Mesendoderm (in vitro differentiated cells): Measurements from ENCODE around the gene GGCT.

Source experiments
- DNase-seq: peaks from one replicate; pipeline ENCODE4 v3.0.0; 2013
- H2AK5ac ChIP-seq: 2 replicates; pipeline ENCODE4 v1.6.1; 2013; ENCODE audit warnings: low read length, inconsistent platforms
- H2BK120ac ChIP-seq: 2 replicates; pipeline ENCODE4 v1.6.1; 2013; ENCODE audit warnings: low read depth, mild to moderate bottlenecking, low read length, moderate library complexity, mixed read lengths
- H2BK15ac ChIP-seq: replicated peaks from 2 replicates; pipeline ENCODE4 v1.6.1; 2013; ENCODE audit warnings: low read depth, mild to moderate bottlenecking, moderate library complexity
- H2BK5ac ChIP-seq: 2 replicates; pipeline ENCODE4 v1.6.1; 2013; ENCODE audit warnings: low read length, inconsistent platforms
- H3K18ac ChIP-seq: 2 replicates; pipeline ENCODE4 v1.6.1; 2013; ENCODE audit warnings: mild to moderate bottlenecking, low read length, mixed read lengths
- H3K23ac ChIP-seq: one replicate; pipeline ENCODE4 v1.6.1; 2013; ENCODE audit warnings: low read length
- H3K27ac ChIP-seq: 2 replicates; pipeline ENCODE4 v1.5.1; 2013; ENCODE audit warnings: low read depth, mild to moderate bottlenecking, inconsistent platforms, low read length, moderate library complexity
- H3K27me3 ChIP-seq: 2 replicates; pipeline ENCODE4 v1.6.1; 2013; ENCODE audit warnings: low read length, control low read depth, mild to moderate bottlenecking, inconsistent platforms; ENCODE audit not compliant: insufficient read depth, poor library complexity
- H3K36me3 ChIP-seq: 2 replicates; pipeline ENCODE4 v1.6.1; 2013; ENCODE audit warnings: low read length, inconsistent platforms; ENCODE audit not compliant: control insufficient read depth, insufficient read depth
- H3K4ac ChIP-seq: one replicate; pipeline ENCODE4 v1.6.1; 2013; ENCODE audit warnings: low read depth, mild to moderate bottlenecking, low read length, moderate library complexity
- H3K4me1 ChIP-seq: 2 replicates; pipeline ENCODE4 v1.6.1; 2013; ENCODE audit warnings: low read depth, low read length, inconsistent platforms; ENCODE audit not compliant: control insufficient read depth
- H3K4me2 ChIP-seq: 2 replicates; pipeline ENCODE4 v1.6.1; 2013; ENCODE audit warnings: low read length
- H3K4me3 ChIP-seq: 2 replicates; pipeline ENCODE4 v1.5.1; 2013; ENCODE audit warnings: mild to moderate bottlenecking, low read length
- H3K56ac ChIP-seq: one replicate; pipeline ENCODE4 v1.6.1; 2013; ENCODE audit warnings: low read length
- H3K79me1 ChIP-seq: 2 replicates; pipeline ENCODE4 v1.6.1; 2013; ENCODE audit warnings: low read length, inconsistent platforms
- H3K79me2 ChIP-seq: 2 replicates; pipeline ENCODE4 v1.6.1; 2013; ENCODE audit warnings: mild to moderate bottlenecking, low read length; ENCODE audit not compliant: control insufficient read depth, insufficient read depth
- H3K9ac ChIP-seq: 2 replicates; pipeline ENCODE4 v1.6.1; 2013; ENCODE audit warnings: low read length, inconsistent platforms
- H4K5ac ChIP-seq: one replicate; pipeline ENCODE4 v1.6.1; 2013; ENCODE audit warnings: low read length
- H4K8ac ChIP-seq: one replicate; pipeline ENCODE4 v1.6.1; 2013; ENCODE audit warnings: low read depth, mild to moderate bottlenecking, control low read depth, low read length, moderate library complexity
- WGBS: extraction: QIAGEN DNeasy Blood & Tissue Kit; methylation state at CpG from one replicate; pipeline ENCODE4 v1.1.7; 2013; ENCODE audit warnings: low lambda C conversion rate, missing lambda C conversion rate; ENCODE audit not compliant: insufficient coverage; ENCODE audit errors: extremely low coverage; 5-methylcytosine and 5-hydroxymethylcytosine counted together

The GGCT gene

GRCh38 chr7:30467271-30467670 lies 37.4 kb downstream of the GGCT start:
- H3K18ac ChIP-seq = no peak overlapping the region
- H4K5ac ChIP-seq = no peak overlapping the region
- H2BK15ac ChIP-seq = no peak overlapping the region
- no peak overlapping the region for H3K4me3 ChIP-seq
- no peaks in the 10 kb centered on the region for H3K79me2 ChIP-seq
- no peaks in the 10 kb centered on the region for H3K36me3 ChIP-seq
- H3K4me1 ChIP-seq = peaks cover 7% of the 10 kb centered on the region
- no CpG with 5 or more reads among the region's 4 CpGs for WGBS
- no peak overlapping the region for H3K4ac ChIP-seq
- no peak overlapping the region for H4K8ac ChIP-seq
- no peak overlapping the region for H3K9ac ChIP-seq
- H3K27me3 ChIP-seq = no peaks in the 10 kb centered on the region
- H2BK120ac ChIP-seq = no peak overlapping the region
- no peak overlapping the region for H2BK5ac ChIP-seq
- no peak overlapping the region for H3K23ac ChIP-seq
- H3K4me2 ChIP-seq = no peak overlapping the region
- H2AK5ac ChIP-seq = no peak overlapping the region
- H3K79me1 ChIP-seq = peaks cover 4% of the 10 kb centered on the region
- H3K56ac ChIP-seq = no peak overlapping the region
- no peak for DNase-seq
- H3K27ac ChIP-seq = no peak overlapping the region

DNA sequence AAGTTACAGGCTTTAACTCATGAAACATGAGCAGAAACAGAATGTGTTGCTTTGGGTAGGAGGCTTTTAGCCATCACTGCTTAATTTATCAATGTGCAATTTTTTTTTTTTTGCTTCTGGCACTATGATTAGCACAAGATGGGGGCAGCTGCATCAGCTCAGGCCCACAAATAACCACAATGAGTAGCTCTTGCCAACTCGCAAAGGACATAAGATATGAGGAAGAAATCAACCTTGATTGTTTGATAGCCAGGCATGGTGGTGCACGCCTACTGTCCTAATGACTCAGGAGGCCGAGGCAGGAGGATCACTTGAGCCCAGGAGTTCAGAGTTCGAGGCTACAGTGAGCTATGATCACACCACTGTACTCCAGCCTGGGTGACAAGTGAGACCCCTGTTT lies 38.4 kb downstream of the GGCT start:
- no peak overlapping the region for H3K27ac ChIP-seq
- no peak overlapping the region for H2BK15ac ChIP-seq
- no peak overlapping the region for H3K4me3 ChIP-seq
- no peak overlapping the region for H3K9ac ChIP-seq
- no peak overlapping the region for H3K4ac ChIP-seq
- H4K5ac ChIP-seq = no peak overlapping the region
- H3K56ac ChIP-seq = no peak overlapping the region
- WGBS = no CpG with 5 or more reads among the region's 4 CpGs
- no peak overlapping the region for H2BK5ac ChIP-seq
- H2AK5ac ChIP-seq = no peak overlapping the region
- DNase-seq = no peak
- peaks cover 4% of the 10 kb centered on the region for H3K79me1 ChIP-seq
- no peaks in the 10 kb centered on the region for H3K79me2 ChIP-seq
- no peak overlapping the region for H3K23ac ChIP-seq
- H2BK120ac ChIP-seq = no peak overlapping the region
- no peak overlapping the region for H3K4me2 ChIP-seq
- no peaks in the 10 kb centered on the region for H3K36me3 ChIP-seq
- no peak overlapping the region for H4K8ac ChIP-seq
- no peak overlapping the region for H3K18ac ChIP-seq
- H3K4me1 ChIP-seq = peaks cover 4% of the 10 kb centered on the region
- no peaks in the 10 kb centered on the region for H3K27me3 ChIP-seq

- Histone ChIP-seq H4K8ac (no peak overlapping the region), H3K4me1 (peaks cover 4% of the 10 kb centered on the region), H3K23ac (no peak overlapping the region), H2BK120ac (no peak overlapping the region), H2AK5ac (no peak overlapping the region), H2BK5ac (no peak overlapping the region), H3K4ac (no peak overlapping the region), H3K27me3 (no peaks in the 10 kb centered on the region), H3K4me3 (no peak overlapping the region), H4K5ac (no peak overlapping the region), H2BK15ac (no peak overlapping the region), H3K4me2 (no peak overlapping the region), H3K56ac (no peak overlapping the region), H3K18ac (no peak overlapping the region), H3K79me1 (peaks cover 4% of the 10 kb centered on the region), H3K36me3 (no peaks in the 10 kb centered on the region), H3K79me2 (no peaks in the 10 kb centered on the region), H3K9ac (no peak overlapping the region), H3K27ac (no peak overlapping the region)
- DNase-seq = no peak
- no CpG with 5 or more reads among the region's 2 CpGs for WGBS
Observed at GRCh38 chr7:30465811-30466180, 38.8 kb downstream of the GGCT start.

DNA sequence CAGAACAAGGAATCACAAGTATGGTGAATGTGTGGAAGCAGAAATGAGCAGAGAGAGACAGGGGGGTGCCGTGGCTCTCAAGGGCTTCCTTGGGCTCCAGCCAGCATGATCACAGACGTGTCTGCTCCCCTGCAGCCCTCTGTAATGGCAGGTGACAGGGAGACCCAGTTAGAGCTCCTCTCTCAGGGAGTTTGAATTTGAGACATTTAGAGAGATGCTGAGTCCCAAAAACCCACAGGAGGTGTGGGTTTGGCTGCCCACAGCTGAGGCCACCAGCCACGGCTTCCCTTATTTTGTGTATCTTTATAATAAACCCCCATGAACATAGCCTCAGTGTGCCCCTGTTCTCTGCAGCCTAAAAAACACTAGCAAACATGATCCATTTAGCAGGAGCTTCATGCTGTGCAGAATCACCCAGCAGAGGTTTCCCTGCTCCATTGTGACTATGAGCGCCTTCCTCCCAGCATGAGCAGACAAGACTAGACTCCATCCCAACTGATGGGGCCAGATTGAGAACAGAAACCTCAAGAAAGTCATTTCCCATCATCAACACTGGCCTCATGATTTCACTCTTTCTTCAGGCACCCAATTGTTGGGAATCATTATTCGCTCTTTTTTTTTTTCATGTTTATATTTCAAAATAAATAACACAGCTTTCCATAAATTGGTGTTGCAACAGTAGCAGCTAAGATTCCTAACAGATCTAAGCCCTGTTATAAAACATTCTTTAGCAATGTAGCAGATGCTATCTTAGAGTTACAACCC lies 39.4 kb downstream of the GGCT start:
- H3K56ac ChIP-seq = no peak overlapping the region
- WGBS = no CpG with 5 or more reads among the region's 5 CpGs
- H3K9ac ChIP-seq = no peak overlapping the region
- H3K27ac ChIP-seq = no peak overlapping the region
- H3K27me3 ChIP-seq = no peaks in the 10 kb centered on the region
- H3K36me3 ChIP-seq = no peaks in the 10 kb centered on the region
- H3K18ac ChIP-seq = no peak overlapping the region
- H4K8ac ChIP-seq = no peak overlapping the region
- peaks cover 4% of the 10 kb centered on the region for H3K79me1 ChIP-seq
- H3K23ac ChIP-seq = no peak overlapping the region
- no peak overlapping the region for H2BK120ac ChIP-seq
- H3K4me2 ChIP-seq = no peak overlapping the region
- no peak overlapping the region for H2BK5ac ChIP-seq
- no peak overlapping the region for H3K4ac ChIP-seq
- H2AK5ac ChIP-seq = no peak overlapping the region
- no peak for DNase-seq
- H3K4me3 ChIP-seq = no peak overlapping the region
- H4K5ac ChIP-seq = no peak overlapping the region
- peaks cover 4% of the 10 kb centered on the region for H3K4me1 ChIP-seq
- H3K79me2 ChIP-seq = no peaks in the 10 kb centered on the region
- H2BK15ac ChIP-seq = no peak overlapping the region

- no peak overlapping the region for H2BK120ac ChIP-seq
- H3K9ac ChIP-seq = no peak overlapping the region
- no peak overlapping the region for H2BK5ac ChIP-seq
- no peak overlapping the region for H3K4me2 ChIP-seq
- H3K27ac ChIP-seq = no peak overlapping the region
- H3K36me3 ChIP-seq = no peaks in the 10 kb centered on the region
- no peak overlapping the region for H3K18ac ChIP-seq
- H4K5ac ChIP-seq = no peak overlapping the region
- no peak for DNase-seq
- H4K8ac ChIP-seq = no peak overlapping the region
- no peak overlapping the region for H2AK5ac ChIP-seq
- no peak overlapping the region for H2BK15ac ChIP-seq
- H3K79me2 ChIP-seq = no peaks in the 10 kb centered on the region
- H3K4me3 ChIP-seq = no peak overlapping the region
- H3K79me1 ChIP-seq = peaks cover 2% of the 10 kb centered on the region
- no CpG with 5 or more reads among the region's 5 CpGs for WGBS
- peaks cover 3% of the 10 kb centered on the region for H3K4me1 ChIP-seq
- H3K23ac ChIP-seq = peak overlapping the region; percentile 19
- no peaks in the 10 kb centered on the region for H3K27me3 ChIP-seq
- no peak overlapping the region for H3K56ac ChIP-seq
- no peak overlapping the region for H3K4ac ChIP-seq
Observed at GRCh38 chr7:30464231-30464671, 40.4 kb downstream of the GGCT start.
